ENCODE results near the gene ALPL. TPM values are rescaled to one million over a fixed set of nuclear protein-coding genes. Genes with fewer than 3 reads are reported as not detected.

The ALPL gene
- total RNA-seq, 1 donor from 2014 or later, result 43.1 TPM

DNA sequence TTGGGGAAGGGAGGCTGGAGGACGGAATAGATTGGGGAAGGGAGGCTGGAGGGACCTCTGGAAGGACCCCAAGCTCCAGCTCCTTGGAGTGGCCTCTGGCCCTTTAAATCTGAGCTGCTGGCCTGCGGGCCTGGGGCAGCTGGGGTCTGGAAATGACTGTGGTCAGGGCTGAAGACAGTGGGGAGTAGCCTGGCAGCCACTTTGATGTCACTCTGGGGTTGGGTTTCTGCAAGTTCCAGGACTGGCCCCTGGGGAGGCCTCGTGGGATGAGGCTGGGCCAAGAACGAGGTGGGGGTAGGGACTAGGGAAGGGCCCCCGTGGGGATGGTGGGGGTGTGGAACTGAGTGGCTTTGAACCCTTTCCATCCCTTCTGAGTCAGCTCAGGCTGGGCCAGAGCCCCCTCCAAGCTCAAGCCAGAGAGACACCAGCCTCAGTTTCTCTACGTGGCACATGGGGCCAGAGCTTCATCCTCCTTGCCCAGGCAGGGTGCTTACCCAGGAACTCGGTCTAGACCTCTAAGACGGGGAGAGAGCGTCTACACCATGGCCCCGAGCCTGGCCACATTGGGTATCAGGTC, 59.7 kb downstream of the ALPL start:
- no peaks in the 10 kb centered on the region for H3K36me3 Mint-ChIP-seq
- peaks cover under 1% of the 10 kb centered on the region for H3K27me3 Mint-ChIP-seq
- no peak overlapping the region for H3K27ac Mint-ChIP-seq
- peaks cover 19% of the 10 kb centered on the region for H3K4me1 Mint-ChIP-seq (ENCODE audit: unreplicated experiment)
- no peak for DNase-seq (ENCODE audit: extremely low spot score, unreplicated experiment)
- no peak overlapping the region for H3K4me3 Mint-ChIP-seq
- no peaks in the 10 kb centered on the region for H3K9me3 Mint-ChIP-seq
- TF ChIP-seq, protein P1, sequence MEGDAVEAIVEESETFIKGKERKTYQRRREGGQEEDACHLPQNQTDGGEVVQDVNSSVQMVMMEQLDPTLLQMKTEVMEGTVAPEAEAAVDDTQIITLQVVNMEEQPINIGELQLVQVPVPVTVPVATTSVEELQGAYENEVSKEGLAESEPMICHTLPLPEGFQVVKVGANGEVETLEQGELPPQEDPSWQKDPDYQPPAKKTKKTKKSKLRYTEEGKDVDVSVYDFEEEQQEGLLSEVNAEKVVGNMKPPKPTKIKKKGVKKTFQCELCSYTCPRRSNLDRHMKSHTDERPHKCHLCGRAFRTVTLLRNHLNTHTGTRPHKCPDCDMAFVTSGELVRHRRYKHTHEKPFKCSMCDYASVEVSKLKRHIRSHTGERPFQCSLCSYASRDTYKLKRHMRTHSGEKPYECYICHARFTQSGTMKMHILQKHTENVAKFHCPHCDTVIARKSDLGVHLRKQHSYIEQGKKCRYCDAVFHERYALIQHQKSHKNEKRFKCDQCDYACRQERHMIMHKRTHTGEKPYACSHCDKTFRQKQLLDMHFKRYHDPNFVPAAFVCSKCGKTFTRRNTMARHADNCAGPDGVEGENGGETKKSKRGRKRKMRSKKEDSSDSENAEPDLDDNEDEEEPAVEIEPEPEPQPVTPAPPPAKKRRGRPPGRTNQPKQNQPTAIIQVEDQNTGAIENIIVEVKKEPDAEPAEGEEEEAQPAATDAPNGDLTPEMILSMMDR (conservative IDR thresholded peaks at IDR 0.05), result no peak

DNA sequence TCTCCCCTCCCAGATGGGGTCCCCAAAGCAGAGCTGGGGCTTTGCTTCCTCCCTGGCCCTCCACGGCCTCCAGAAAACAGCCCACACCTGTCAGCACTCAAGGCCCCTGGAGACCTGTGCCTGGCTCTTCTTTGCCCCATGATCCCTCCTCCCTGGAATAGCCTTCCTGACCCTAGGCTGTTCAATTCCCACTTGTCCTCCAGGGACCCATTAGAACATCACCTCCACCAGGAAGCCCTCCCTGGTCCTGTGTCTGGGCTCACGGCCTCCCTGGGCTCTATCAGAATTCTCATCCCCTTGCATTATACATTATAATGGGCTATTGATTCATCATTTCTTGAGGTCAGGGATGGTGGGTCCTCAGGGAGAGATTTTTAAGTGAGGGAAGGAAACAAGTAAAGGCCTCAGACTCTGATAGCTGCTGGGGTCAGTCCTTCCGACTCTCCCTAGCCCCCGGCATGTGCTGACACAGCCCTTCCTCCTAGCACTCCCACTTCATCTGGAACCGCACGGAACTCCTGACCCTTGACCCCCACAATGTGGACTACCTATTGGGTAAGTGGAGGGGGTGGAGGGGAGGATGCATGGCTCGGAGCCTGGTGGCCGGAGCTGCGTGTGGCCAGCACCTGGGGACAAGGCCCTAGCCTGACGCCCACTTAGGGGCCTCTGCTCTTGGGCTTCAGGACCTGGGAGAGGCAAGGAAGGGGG, 60.8 kb downstream of the ALPL start:
- no peak for DNase-seq (ENCODE audit: extremely low spot score, unreplicated experiment)
- H3K27ac Mint-ChIP-seq, result no peak overlapping the region
- peaks cover 25% of the 10 kb centered on the region for H3K4me1 Mint-ChIP-seq (ENCODE audit: unreplicated experiment)
- H3K4me3 Mint-ChIP-seq, result no peak overlapping the region
- H3K36me3 Mint-ChIP-seq, result no peaks in the 10 kb centered on the region
- TF ChIP-seq, protein P1 (conservative IDR thresholded peaks at IDR 0.05), result no peak
- no peaks in the 10 kb centered on the region for H3K9me3 Mint-ChIP-seq
- H3K27me3 Mint-ChIP-seq, result peaks cover 3% of the 10 kb centered on the region

DNA sequence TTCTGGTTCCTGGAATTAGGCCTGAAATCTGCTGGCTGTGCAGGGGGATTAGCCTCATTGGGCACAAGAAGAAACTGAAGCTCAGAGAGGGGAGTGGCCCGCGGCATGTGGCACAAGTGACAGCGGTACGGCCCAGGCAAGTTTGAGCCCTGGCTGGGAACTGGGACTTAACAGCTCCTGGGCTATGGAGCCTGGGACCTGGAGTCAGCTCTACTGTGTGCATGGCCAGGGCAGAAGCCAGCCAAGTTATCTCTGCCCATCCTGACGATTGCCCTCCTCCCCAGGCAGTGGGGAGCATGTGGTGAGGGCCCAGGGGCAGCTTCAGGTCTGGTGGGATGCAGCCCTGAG, 61.3 kb downstream of the ALPL start:
- Mint-ChIP-seq H3K27ac (no peak overlapping the region), H3K9me3 (no peaks in the 10 kb centered on the region), H3K4me1 (ENCODE audit: unreplicated experiment) (peaks cover 24% of the 10 kb centered on the region), H3K36me3 (no peaks in the 10 kb centered on the region), H3K4me3 (no peak overlapping the region), H3K27me3 (peaks cover 3% of the 10 kb centered on the region)
- no peak for DNase-seq (ENCODE audit: extremely low spot score, unreplicated experiment)
- TF ChIP-seq, protein P1 (conservative IDR thresholded peaks at IDR 0.05), result no peak

DNA sequence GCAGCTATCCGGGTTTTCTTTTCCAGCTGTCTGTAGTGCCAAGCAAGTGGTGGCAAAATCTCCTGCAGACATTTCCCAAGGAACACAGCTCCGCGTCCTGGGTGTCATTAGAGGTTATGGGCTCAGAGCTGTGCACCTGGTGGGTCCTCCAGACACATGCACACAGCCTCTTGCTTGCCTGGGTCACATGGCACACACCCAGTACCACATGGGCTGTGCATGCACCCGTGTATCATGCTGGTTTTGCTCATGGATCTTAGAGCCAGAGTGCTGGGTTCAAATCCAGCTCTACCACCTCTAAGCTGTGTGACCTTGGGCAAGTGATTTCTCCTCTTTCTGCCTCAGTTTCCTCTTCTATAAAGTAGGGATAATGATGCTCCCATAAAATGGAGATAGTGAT, 61.7 kb downstream of the ALPL start:
- Mint-ChIP-seq H3K4me1 (ENCODE audit: unreplicated experiment) (peaks cover 20% of the 10 kb centered on the region), H3K27ac (no peak overlapping the region), H3K36me3 (no peaks in the 10 kb centered on the region), H3K27me3 (peaks cover 3% of the 10 kb centered on the region), H3K9me3 (no peaks in the 10 kb centered on the region), H3K4me3 (no peak overlapping the region)
- TF ChIP-seq, protein P1 (conservative IDR thresholded peaks at IDR 0.05), result no peak
- DNase-seq (ENCODE audit: extremely low spot score, unreplicated experiment), result no peak

DNA sequence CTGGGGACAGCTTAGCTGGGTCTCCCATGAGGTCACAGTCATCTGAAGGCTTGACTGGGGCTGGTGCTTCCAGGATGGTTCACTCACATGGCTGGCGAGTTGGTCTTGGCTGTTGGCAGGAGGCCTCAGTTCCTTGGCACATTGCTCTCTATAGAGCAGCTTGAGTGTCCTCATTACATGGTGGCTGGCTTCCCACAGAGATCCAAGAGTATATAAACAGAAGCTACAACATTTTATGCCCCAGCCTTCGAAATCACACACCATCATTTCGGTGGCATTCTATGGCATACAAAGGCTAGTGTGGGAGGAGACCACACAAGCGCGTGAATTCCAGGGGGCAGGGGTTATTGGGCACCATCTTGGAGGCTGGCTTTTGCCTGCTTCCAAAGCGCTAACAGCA, 63.0 kb downstream of the ALPL start:
- Mint-ChIP-seq H3K27ac (no peak overlapping the region), H3K4me1 (ENCODE audit: unreplicated experiment) (peaks cover 20% of the 10 kb centered on the region), H3K36me3 (no peaks in the 10 kb centered on the region), H3K9me3 (no peaks in the 10 kb centered on the region), H3K4me3 (no peak overlapping the region), H3K27me3 (peaks cover 3% of the 10 kb centered on the region)
- TF ChIP-seq, protein P1 (conservative IDR thresholded peaks at IDR 0.05), result no peak
- DNase-seq (ENCODE audit: extremely low spot score, unreplicated experiment), result no peak

Data from type B pancreatic cell (in vitro differentiated cells).